Measurements from ENCODE around the gene EMSY.

EMSY gene

DNA sequence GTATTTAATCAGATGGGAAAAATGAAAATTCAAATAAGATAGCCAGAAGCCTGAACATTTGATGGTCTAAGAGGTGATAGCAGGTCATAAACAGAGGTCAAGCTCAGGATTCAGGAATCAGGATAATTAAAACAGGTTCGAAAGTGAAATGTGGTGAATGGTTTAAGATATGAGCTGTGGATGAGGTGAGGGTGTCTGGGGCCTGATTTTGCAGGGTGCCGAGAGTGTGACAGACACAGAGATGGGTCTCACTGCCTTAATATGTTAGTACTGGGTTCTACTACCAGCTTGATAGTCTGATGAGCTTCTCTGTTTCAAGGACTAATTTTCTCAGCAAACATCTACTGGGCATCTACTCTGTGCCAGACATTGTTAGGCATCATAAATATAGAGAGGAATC, 19.9 kb upstream of the EMSY start:
- DNase-seq = no peak
- TF ChIP-seq, protein P1, sequence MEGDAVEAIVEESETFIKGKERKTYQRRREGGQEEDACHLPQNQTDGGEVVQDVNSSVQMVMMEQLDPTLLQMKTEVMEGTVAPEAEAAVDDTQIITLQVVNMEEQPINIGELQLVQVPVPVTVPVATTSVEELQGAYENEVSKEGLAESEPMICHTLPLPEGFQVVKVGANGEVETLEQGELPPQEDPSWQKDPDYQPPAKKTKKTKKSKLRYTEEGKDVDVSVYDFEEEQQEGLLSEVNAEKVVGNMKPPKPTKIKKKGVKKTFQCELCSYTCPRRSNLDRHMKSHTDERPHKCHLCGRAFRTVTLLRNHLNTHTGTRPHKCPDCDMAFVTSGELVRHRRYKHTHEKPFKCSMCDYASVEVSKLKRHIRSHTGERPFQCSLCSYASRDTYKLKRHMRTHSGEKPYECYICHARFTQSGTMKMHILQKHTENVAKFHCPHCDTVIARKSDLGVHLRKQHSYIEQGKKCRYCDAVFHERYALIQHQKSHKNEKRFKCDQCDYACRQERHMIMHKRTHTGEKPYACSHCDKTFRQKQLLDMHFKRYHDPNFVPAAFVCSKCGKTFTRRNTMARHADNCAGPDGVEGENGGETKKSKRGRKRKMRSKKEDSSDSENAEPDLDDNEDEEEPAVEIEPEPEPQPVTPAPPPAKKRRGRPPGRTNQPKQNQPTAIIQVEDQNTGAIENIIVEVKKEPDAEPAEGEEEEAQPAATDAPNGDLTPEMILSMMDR (IDR thresholded peaks at IDR 0.05) = no peak
- Histone ChIP-seq H3K36me3 (no peaks in the 10 kb centered on the region), H3K9me3 (no peaks in the 10 kb centered on the region), H3K27ac (no peak overlapping the region), H3K27me3 (peaks cover 0 to 4% of the 10 kb centered on the region in 2 donors), H3K4me1 (no peaks in the 10 kb centered on the region), H3K4me3 (no peak overlapping the region)
- intact Hi-C loops (cut with DNase I; ENCODE audit: low total_unique reads) = no loop called here

DNA sequence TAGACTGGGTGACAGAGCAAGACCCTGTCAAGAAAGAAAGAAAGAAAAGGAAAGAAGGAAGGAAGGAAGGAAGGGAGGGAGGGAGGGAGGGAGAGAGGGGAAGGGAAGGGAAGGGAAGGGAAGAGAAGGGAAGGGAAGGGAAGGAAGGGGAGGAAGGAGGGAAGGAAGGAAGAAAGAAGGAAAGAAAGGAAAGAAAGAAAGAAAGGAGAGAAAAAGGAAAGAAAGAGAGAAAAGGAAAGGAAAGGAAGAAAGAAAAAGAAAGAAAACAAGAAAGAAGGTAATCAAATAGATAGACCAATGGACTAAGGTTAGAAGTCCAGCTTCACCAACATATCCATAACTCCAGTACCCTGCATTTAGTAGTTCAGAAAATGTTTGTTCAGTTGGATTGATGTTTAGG, 18.2 kb upstream of the EMSY start:
- no peaks in the 10 kb centered on the region for H3K4me1 ChIP-seq
- DNase-seq = no peak
- H3K9me3 ChIP-seq = no peaks in the 10 kb centered on the region
- intact Hi-C loops (cut with DNase I; ENCODE audit: low total_unique reads) = no loop called here
- H3K36me3 ChIP-seq = no peaks in the 10 kb centered on the region
- H3K27me3 ChIP-seq = peaks cover 0 to 4% of the 10 kb centered on the region in 2 donors
- no peak overlapping the region for H3K27ac ChIP-seq
- no peak overlapping the region for H3K4me3 ChIP-seq
- TF ChIP-seq, protein P1 (IDR thresholded peaks at IDR 0.05) = no peak

DNA sequence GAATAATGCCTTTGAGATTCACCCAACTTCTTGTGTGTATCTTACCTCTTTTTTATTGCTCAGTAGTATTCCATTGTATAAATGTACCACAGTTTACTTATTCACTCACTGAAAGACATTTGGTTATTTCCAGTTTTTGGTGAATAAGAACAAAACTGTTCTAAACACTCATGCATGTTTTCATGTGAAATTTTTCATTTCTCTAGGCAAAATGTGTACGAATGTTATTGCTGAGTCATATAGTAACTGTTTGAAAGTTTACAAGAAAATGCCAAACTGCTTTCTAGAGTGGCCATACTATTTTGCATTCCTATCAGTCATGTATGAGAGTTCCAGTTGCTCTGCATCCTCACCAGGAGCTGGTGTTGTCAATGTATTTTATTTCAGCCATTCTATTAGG, 8.8 kb upstream of the EMSY start:
- H3K4me1 ChIP-seq = no peaks in the 10 kb centered on the region
- no peaks in the 10 kb centered on the region for H3K36me3 ChIP-seq
- intact Hi-C loops (cut with DNase I; ENCODE audit: low total_unique reads) = no loop called here
- DNase-seq = no peak
- H3K27ac ChIP-seq = no peak overlapping the region
- H3K9me3 ChIP-seq = no peaks in the 10 kb centered on the region
- no peaks in the 10 kb centered on the region for H3K27me3 ChIP-seq
- H3K4me3 ChIP-seq = no peak overlapping the region
- TF ChIP-seq, protein P1 (IDR thresholded peaks at IDR 0.05) = no peak

DNA sequence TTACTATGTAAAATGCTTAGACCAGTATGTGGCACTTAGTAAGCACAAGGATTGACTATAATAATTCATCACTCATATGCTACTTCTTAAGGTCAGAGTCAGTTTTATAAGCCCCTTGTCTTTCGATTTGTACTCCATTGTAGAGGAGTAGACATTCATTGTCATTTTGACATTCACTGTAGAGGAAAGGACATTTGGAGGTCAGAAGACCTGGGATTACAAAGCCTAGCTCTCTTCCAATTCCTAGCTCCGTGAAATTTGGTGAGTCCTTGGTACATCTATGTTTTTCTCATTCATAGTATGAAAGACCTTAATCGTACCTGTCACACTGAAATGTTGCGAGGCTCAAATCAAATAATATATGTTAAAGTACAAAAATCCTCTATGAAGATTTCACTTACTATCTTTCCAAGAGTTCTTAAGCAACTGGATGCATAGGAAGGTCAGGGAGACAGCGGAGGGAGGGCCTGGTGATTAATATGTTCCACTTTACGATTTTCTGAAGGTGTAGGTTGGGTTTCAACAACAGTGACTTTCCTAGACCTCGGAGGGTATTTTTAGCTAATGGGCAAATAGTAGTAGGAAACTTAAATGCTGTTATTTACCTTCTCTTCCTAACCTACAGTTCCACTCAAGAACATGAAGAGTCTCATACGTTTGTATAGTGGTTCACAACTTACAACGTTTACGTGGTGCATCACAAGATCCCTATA, 1.4 kb upstream of the EMSY start:
- peak overlapping the region; percentile 80 to 99 for H3K4me3 ChIP-seq
- intact Hi-C loops (cut with DNase I; ENCODE audit: low total_unique reads) = loop anchor here (5.0 to 10.0 kb wide), 2 partner anchors 61 to 621 kb away; partner anchors contain the start of genes CAPN5, GVQW3 and THAP12
- peak overlapping the region in 1 of 2 donors; percentile 89 for H3K27ac ChIP-seq
- H3K4me1 ChIP-seq = peaks cover 0 to 22% (median 17%) of the 10 kb centered on the region in 4 donors
- DNase-seq = no peak
- no peaks in the 10 kb centered on the region for H3K9me3 ChIP-seq
- TF ChIP-seq, protein P1 (IDR thresholded peaks at IDR 0.05) = no peak
- no peaks in the 10 kb centered on the region for H3K27me3 ChIP-seq
- H3K36me3 ChIP-seq = peaks cover 0 to 4% (median 0%) of the 10 kb centered on the region in 3 donors

DNA sequence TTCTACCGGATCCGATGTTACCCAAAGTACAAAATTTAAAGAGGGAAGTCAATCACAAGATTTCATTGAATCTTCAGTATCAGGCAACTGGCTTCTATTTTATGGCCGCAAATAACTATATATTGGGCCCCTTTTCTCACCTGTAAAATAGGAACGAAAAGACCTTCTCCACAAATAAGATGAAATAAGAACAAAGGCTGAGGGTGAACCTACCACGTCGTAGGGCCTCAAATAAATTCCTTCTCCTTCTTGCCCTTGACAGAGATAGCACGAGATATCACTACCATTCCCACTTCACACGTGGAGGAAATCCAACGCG, 794 bp upstream of the EMSY start:
- DNase-seq = no peak
- H3K27me3 ChIP-seq = no peaks in the 10 kb centered on the region
- H3K4me3 ChIP-seq = peak overlapping the region; percentile 80 to 99
- H3K36me3 ChIP-seq = peaks cover 0 to 5% (median 4%) of the 10 kb centered on the region in 3 donors
- H3K27ac ChIP-seq = peak overlapping the region; percentile 89 to 96
- H3K4me1 ChIP-seq = peaks cover 0 to 22% (median 17%) of the 10 kb centered on the region in 4 donors
- TF ChIP-seq, protein P1 (IDR thresholded peaks at IDR 0.05) = no peak
- H3K9me3 ChIP-seq = no peaks in the 10 kb centered on the region
- intact Hi-C loops (cut with DNase I; ENCODE audit: low total_unique reads) = loop anchor here (5.0 to 10.0 kb wide), 2 partner anchors 62 to 621 kb away; partner anchors contain the start of genes CAPN5, GVQW3 and THAP12
